NCI-H1930 (cell line): Measurements from ENCODE around the gene SCUBE3.
A peak's percentile ranks its signal among the peaks of the same experiment; 100 is the strongest.

Experiments used
- DNase-seq, 2 experiments: peaks; one replicate each; lab custom pipeline; 2025; lab: John Stamatoyannopoulos, UW

SCUBE3 gene

GRCh38 chr6:35272005-35272404, 58.2 kb downstream of the SCUBE3 start:
- no peak for DNase-seq

- DNase-seq = no peak
Observed at GRCh38 chr6:35273822-35274559, 60.2 kb downstream of the SCUBE3 start.

DNA sequence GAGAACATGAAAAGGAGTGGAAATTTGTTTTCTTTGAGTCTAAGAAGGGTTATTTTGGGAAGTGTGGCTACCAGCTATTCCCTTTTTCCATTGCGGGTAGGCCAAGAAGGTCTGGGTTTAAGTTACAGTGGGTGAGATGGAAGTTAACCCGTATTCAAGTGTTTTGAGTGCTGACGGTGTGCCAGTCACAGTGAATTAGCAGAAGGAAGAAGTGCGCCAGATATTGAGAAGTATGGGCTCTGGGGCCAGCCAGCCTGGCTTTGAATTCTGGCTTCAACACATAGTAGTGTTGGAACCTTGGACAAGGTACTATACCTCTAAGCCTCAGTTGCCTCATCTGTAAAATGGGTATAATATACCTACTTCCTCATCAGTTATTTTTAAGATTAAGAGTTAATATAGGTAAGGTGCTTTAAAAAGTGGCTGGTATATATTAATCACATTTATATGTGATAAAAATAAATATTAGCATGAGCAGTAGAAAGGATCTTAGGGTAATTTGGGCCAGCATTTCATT, 62.0 kb downstream of the SCUBE3 start:
- DNase-seq = no peak

DNA sequence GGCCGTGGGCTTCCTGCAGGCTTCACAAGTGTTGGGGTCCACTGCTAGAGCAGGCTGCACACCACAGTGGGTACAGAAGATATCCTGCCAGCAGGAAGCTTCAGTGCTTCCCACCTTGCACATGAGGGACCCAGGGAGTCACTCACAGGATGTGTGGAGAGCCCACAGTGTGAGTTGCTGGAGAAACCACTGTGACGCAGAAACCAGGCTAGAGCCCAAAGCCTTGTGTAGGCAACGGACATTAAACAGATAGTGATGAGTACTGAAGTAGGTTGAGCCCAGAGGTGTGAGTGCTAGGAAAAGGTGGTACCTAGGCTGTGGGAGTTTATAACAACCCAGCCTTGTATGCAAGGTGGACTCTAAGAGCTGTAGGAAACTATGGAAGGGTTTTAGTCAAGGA, 65.0 kb downstream of the SCUBE3 start:
- no peak for DNase-seq

DNA sequence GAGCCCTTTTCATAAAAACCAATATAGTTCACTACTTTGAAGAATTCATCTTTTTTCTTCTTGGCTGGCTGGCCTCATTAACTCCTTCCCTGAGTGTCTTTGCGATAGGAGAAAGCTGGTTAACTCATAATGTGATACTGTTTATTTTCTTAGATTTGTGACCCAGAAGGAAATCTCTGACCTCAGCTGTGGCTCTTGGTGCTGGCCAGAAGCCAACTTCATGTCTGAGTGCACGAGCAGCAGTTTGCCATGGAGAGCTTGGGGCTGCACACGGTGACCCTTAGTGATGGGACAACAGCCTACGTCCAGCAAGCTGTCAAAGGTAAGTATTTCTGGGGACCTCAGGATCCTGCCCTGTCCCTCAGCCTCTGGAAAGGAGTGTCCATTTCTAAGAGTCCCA, 67.1 kb downstream of the SCUBE3 start:
- DNase-seq = no peak

DNA sequence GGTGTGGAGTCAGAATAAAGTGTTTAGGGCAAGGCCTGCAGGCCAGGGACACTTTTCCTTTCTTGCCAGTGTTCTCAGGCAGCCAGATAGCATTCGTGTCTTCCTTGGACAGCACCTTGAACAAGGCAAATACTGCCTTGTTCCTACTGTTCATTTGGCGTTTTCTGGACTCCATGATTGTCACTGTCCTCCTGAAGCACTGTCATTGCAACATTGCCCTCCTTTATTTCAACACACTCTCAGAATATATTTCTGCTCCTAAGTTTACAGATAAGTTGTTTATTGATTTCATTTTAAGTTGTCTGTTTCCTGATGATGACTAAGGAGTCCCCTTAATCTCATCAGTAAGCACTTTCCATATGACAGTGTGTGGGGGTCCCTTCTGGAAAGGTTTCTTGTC, 68.7 kb downstream of the SCUBE3 start:
- DNase-seq = no peak

DNA sequence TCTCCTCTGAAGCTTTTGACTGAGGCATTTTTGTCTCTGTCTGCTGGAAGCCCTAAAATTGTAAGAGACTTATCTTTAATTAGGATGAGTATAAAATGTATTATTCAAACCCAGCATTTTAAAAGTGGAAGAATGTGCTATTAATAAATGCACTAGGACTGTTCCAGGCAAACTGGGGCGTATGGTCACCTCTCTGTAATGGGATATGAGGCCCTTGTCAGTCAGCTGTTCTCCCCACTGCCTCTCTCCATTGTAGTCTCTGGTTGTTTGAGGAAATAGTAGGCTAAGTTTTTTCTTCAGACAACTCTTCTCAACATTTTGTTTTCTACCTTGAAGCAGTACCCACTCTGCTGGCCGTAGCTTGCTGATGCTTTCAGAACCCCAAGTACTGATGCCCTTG, 69.6 kb downstream of the SCUBE3 start:
- DNase-seq = no peak

- DNase-seq = no peak
Observed at GRCh38 chr6:35287671-35288396, 74.1 kb downstream of the SCUBE3 start.

DNA sequence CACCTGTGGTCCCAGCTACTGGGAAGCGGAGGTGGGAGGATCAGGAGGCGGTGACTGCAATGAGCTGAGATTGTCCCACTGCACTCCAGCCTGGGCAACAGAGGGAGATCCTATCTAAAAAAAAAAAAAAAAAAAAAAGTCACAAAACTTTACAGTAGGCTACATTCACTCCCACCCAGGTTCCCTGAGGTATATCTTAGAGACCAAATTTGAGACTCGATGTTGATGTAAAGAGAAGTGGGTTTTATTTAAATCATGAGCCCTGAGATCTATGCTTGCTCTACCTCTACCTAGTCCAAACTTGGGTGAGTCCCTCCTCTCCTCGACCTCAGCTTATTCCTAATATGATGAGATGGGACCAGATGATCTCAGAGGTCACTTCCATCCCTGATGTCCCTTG, 75.1 kb downstream of the SCUBE3 start:
- no peak for DNase-seq

DNA sequence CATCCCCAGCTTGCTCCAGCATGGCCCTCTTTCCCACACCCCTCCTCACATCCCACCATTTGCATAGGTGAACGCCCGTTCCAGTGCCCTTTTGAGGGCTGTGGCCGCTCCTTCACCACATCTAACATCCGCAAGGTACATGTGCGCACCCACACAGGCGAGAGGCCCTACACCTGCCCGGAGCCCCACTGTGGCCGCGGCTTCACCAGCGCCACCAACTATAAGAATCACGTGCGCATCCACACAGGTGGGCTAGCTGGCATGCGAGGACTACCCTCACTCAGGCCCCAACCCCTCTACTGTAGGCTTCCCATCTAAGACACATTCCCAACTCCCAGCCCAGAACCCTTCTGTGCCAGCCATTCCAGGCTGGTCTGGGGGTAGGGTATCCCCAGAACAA, 77.7 kb downstream of the SCUBE3 start:
- DNase-seq = no peak

DNA sequence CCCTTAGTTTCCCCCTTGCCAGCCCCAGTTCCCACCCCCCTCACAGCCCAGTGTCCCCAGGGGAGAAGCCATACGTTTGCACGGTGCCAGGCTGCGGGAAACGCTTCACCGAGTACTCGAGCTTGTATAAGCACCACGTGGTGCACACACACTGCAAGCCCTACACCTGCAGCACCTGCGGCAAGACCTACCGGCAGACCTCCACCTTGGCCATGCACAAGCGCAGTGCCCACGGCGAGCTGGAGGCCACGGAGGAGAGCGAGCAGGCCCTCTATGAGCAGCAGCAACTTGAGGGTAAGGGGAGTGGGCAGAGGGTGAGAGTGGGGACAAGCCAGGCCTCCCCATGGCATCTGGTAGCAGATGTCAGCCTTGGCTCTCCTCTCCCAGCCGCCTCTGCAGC, 78.7 kb downstream of the SCUBE3 start:
- no peak for DNase-seq

DNA sequence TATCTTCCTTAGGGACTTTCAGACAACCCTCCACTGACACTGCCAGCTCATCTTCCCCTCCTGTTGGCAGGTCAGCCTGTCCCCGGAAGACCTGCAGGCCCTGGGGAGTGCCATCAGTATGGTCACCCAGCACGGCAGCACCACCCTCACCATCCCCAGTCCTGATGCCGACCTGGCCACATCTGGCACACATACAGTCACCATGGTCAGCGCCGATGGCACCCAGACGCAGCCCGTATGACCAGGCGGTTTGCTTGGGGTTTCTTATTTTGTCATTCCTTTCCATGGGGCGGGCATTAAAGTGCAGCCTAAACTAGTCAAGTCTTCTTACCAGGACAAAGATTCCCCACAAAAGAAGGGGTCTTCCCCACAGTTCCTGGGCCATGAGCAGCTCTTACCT, 79.9 kb downstream of the SCUBE3 start:
- DNase-seq = no peak

DNA sequence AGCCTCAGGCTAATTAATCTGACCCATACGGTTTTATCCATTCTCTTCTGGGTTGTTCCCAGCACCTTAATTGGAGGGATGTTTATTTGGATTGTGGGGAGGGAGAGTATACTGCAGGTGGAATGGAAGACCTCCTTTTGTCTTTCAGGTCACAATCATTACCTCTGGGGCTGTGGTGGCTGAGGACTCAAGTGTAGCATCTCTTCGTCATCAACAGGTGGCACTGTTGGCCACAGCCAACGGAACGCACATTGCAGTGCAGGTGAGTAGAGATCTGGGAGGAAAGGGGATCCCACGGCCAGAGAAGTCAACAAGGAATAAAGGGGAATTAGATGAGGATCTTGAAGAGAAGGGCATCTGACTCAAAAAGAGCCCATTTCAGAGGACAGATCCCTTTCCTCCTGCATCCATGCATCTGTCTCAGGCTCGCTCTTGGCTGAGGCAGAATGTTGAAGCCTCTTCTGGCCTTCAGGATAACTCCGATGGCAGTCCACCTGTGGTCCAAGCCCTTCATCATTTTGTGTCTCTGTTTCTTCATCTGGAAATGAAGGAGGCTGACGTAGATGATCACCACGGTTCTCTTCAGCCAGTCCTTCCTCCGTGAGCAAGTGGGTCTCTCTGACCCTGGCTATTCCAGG, 80.7 kb downstream of the SCUBE3 start:
- peak; percentile 10 to 23 for DNase-seq

DNA sequence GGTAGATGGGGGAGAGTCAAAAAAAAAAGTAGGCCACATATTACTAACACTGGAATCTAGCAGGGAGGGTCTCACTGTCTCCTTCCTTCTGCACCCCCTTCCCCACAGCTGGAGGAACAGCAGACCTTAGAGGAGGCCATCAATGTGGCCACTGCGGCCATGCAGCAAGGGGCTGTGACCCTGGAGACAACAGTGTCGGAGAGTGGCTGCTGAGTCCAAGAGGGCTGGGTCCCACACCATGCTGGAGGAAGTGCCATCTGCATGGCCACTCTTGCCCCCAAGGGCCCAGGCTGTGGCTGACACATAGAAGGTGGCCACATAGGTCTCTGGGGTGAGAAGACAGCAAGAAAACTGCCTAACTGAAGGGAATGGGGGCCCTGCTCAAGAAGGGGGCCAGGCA, 81.3 kb downstream of the SCUBE3 start:
- no peak for DNase-seq

- no peak for DNase-seq
Observed at GRCh38 chr6:35295521-35296315, 82.0 kb downstream of the SCUBE3 start.

DNA sequence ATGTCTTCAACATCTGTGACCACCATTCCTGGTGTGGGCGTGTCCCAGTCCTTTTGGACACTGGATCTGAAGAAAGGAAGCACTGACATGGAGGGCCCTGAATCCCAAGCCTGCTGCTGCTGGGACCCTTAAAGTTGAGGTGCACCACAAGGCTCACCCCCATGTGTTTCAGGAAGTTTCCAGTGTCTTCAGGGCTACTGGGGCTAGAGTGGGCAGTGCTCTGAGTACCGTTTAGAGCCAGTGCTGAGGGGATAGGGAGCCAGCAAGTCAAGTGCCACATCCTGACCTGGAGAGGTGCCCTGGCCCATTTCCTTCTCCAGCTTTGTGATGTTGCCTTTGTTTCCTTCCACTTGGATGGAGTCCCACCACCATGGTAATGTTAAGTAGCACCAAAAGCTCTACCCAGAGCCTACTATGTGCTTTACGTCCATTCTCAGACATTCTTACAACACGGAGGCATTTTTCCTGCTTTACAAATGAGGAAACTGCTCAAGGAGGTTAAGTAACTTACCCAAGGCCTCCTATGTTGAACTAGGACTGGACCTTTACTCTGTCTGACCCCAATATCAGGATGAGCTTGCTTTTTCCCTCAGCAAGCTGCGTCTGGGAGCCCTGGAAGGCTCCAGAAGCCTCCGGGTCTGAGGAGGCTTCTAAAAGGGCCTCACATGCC, 83.3 kb downstream of the SCUBE3 start:
- DNase-seq = no peak

DNA sequence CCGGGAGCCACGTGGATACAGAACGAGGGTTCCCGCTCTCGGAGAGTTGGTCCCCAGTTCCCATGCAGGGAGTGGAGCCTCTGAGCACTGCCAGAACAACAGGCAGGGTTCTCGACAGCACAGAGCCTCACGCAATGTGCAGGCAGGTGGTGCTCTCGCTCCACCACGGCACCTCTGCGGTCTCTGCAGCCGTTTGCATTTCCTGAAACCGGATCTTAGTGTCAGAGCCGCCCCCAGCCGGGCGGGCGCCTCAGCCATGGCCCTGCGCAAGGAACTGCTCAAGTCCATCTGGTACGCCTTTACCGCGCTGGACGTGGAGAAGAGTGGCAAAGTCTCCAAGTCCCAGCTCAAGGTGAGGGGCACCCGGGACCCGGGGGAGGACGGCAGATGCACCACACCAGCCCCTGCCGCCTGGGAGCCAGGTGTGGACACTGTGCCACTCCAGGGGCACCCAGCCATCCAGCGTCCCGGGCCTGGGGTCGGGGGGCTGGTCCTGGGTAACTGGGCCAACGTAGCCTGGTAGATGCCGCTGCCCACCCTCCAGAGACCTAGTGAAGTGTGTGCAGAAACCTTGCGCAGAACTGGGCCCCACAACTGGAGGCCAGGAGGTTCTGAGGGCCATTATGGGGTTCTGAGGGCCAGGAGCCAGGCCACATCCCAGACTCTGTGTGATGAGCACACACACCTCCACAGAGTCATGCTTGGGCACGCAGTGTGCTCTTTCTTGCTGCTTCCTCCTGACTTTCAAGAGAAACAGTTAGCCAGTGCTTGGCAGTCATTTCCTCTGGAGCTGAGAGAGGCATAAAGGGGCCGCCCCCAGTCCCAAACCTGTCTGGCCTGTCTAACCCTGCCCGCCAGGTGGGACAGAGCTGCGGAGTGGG, 84.1 kb downstream of the SCUBE3 start, which contains the start of gene DEF6:
TSS of gene DEF6 (plus strand) at position 218 of the 881 bp plus-strand sequence. CDS start at position 257, 39 bp downstream.
- peak; percentile 40 to 50 for DNase-seq

GRCh38 chr6:35298625-35299140, 84.9 kb downstream of the SCUBE3 start:
- no peak for DNase-seq

DNA sequence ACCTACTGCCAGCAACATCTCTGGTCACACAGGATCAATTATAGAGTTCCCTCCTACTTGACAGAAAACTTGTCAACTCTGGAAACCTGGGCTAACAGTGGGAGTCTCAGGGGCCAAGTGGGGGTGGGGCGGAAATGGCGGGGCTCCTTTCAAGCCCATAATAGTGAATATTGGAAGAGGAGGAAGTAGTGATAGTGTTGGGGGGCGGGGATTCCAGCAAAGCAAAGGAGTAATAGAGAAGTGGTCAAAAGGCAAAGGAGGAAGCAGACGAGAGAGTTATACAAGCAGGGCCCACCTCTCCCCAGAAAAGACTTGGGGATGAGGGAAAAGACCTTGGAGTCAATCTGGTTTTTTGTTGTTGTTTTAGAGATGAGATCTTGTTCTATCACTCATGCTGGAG, 85.9 kb downstream of the SCUBE3 start:
- DNase-seq = no peak

DNA sequence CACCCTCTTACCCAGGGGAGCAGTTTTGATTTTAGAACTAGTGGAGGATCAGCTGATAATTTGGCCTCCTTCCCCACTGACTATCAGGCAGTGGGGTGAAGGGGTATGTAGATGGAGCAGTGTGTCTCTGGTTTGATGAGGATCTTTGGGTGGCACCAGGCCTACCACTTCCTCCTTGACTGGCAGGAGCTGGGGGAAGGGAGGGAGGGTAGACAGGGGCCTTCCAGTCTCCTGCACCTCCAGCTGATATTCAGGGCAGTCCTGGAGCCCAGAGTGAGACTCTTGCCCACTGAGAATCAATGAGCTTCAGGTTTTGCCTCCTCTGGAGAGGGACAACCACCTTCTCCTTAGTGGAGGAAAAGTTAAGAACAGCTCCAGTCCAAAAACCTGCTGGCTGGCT, 87.1 kb downstream of the SCUBE3 start:
- DNase-seq = no peak
